Heart left ventricle (tissue), 13 donors: ENCODE data around the gene RAB4B.

Experiments used
- POLR2A ChIP-seq, 2 donors: fragments of 450-650 bp; IDR thresholded peaks; one replicate each; pipeline ENCODE4 v1.6.1; 2017; ENCODE audit warnings: antibody characterized with exemption in 2 of 2, mild to moderate bottlenecking in 2 of 2, moderate library complexity in 2 of 2
- TF ChIP-seq, protein P1 (sequence below), 12 donors: fragments of 200-600 bp; sonication (generic) in 4 of 12; IDR thresholded peaks; one replicate each; pipeline versions ENCODE4 v1.5.0 to v1.8.0; 2018 to 2022; ENCODE audit warnings: antibody characterized with exemption in 12 of 12, mild to moderate bottlenecking in 5 of 12
- donor health status: ischemic (EF 13 %, LVEDD 7.1; RV severe dilation, severe dysfunction).
- donor health status: DM: no; HTN: yes; CAD: no.
- donor health status: DM: no; HTN: no; CAD: no.
- donor health status: ischemic (EF 25% LVEDD 6.9; RV normal size, moderate dysfunction).
- donor health status: ischemic (EF 25% LVEDD 5.7; RV mildly dilated, moderate dysfunction).
- donor health status: ischemic (EF 35%, LVEDD 5.7; RV mildly dilated, moderate dysfunction).
- donor health status: nonischemic (EF 11% LVEDD 7.7; RV severe dilation, severe dysfunction).
- donor health status: DM: yes; HTN: yes; CAD: no.
- donor health status: PGD.
- donor health status: ischemic (EF 29% LVEDD 5.4; RV normal size, mild dysfunction).
- donor health status: nonischemic (EF 23%, LVEDD 6.1; RV moderate dilation, normal function).

DNA sequence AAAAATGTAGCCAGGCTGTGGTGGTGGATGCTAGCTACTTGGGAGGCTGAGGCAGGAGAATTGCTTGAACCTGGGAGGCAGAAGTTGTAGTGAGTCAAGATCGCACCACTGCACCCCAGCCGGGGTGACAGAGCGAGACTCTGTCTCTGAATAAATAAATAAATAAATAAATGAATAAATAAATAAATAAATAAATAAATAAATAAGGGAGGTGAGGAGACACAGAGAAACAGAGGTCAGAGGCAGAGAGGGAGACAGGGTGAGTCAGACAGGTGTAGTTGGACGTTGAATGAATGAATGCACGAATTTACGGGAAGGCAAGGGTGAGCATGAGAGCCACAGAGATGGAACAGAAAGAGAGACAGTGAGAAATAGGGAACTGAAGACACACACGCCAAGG is 3.1 kb downstream of the RAB4B start:
- TF ChIP-seq POLR2A (IDR thresholded peaks at IDR 0.05): no peak
- TF ChIP-seq, protein P1, sequence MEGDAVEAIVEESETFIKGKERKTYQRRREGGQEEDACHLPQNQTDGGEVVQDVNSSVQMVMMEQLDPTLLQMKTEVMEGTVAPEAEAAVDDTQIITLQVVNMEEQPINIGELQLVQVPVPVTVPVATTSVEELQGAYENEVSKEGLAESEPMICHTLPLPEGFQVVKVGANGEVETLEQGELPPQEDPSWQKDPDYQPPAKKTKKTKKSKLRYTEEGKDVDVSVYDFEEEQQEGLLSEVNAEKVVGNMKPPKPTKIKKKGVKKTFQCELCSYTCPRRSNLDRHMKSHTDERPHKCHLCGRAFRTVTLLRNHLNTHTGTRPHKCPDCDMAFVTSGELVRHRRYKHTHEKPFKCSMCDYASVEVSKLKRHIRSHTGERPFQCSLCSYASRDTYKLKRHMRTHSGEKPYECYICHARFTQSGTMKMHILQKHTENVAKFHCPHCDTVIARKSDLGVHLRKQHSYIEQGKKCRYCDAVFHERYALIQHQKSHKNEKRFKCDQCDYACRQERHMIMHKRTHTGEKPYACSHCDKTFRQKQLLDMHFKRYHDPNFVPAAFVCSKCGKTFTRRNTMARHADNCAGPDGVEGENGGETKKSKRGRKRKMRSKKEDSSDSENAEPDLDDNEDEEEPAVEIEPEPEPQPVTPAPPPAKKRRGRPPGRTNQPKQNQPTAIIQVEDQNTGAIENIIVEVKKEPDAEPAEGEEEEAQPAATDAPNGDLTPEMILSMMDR (IDR thresholded peaks at IDR 0.05): no peak
